Chondrocyte (in vitro differentiated cells): ENCODE data around the gene MFNG. TPM values are rescaled to one million over a fixed set of nuclear protein-coding genes. Genes with fewer than 3 reads are reported as not detected.

Experiments
- DNase-seq: peaks from one replicate; pipeline ENCODE4 v3.0.0; 2021; ENCODE audit warnings: mixed read lengths, low spot score
- H3K27ac Mint-ChIP-seq: one replicate; pipeline ENCODE4 v1.8.0; 2021; ENCODE audit warnings: mild to moderate bottlenecking, moderate library complexity, mixed read lengths; ENCODE audit not compliant: unreplicated experiment
- H3K27me3 Mint-ChIP-seq: 2 replicates; pipeline ENCODE4 v1.8.0; 2021; ENCODE audit warnings: low read depth, mixed read lengths
- H3K36me3 Mint-ChIP-seq: 2 replicates; pipeline ENCODE4 v1.8.0; 2021; ENCODE audit warnings: low read depth, mixed read lengths
- H3K4me1 Mint-ChIP-seq: 2 replicates; pipeline ENCODE4 v1.8.0; 2021; ENCODE audit warnings: low read depth, mild to moderate bottlenecking, mixed read lengths
- H3K4me3 Mint-ChIP-seq: one replicate; pipeline ENCODE4 v1.8.0; 2021; ENCODE audit warnings: mild to moderate bottlenecking, moderate library complexity, mixed read lengths; ENCODE audit not compliant: unreplicated experiment
- H3K9me3 Mint-ChIP-seq: 2 replicates; pipeline ENCODE4 v1.8.0; 2021; ENCODE audit warnings: low read depth, mixed read lengths
- total RNA-seq: library from RNA; stranded (reverse); gene quantifications from 3 replicates; pipeline ENCODE4 v1.2.1, GENCODE V29; 2021
- TF ChIP-seq, protein P1 (sequence below): fragments of 200-600 bp; sonication (generic); IDR thresholded peaks from 2 replicates; pipeline ENCODE4 v1.5.0; 2021; ENCODE audit warnings: antibody characterized with exemption, mild to moderate bottlenecking, moderate library complexity

Gene MFNG
- total RNA-seq, 1 donor from 2014 or later = 1.1 TPM

- H3K36me3 Mint-ChIP-seq = peaks cover 4% of the 10 kb centered on the region
- no peak for DNase-seq
- peaks cover 7% of the 10 kb centered on the region for H3K27me3 Mint-ChIP-seq
- peaks cover 10% of the 10 kb centered on the region for H3K9me3 Mint-ChIP-seq
- no peak overlapping the region for H3K4me3 Mint-ChIP-seq
- H3K4me1 Mint-ChIP-seq = no peaks in the 10 kb centered on the region
- no peak overlapping the region for H3K27ac Mint-ChIP-seq
- TF ChIP-seq, protein P1, sequence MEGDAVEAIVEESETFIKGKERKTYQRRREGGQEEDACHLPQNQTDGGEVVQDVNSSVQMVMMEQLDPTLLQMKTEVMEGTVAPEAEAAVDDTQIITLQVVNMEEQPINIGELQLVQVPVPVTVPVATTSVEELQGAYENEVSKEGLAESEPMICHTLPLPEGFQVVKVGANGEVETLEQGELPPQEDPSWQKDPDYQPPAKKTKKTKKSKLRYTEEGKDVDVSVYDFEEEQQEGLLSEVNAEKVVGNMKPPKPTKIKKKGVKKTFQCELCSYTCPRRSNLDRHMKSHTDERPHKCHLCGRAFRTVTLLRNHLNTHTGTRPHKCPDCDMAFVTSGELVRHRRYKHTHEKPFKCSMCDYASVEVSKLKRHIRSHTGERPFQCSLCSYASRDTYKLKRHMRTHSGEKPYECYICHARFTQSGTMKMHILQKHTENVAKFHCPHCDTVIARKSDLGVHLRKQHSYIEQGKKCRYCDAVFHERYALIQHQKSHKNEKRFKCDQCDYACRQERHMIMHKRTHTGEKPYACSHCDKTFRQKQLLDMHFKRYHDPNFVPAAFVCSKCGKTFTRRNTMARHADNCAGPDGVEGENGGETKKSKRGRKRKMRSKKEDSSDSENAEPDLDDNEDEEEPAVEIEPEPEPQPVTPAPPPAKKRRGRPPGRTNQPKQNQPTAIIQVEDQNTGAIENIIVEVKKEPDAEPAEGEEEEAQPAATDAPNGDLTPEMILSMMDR = no peak
Measured at GRCh38 chr22:37440875-37441274, 45.3 kb downstream of the MFNG start.

DNA sequence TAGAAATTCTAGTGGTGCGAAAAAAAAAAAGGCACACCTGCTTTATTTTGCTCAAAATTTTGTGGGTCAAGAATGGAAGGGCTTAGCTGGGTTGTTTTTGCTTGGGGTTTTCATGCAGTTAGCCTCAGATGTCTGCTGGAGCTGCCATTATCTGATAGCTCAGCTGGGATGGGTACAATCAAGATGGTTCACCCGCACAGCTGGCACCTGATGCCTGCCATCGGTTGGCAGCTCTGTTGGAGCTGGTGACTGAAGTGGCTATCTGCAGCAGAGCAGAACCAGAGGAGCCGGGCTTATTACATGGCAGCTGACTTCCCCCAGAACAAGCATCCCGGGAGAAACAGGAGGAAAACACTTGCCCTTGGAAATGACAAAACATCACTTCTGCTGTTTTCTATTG lies 46.8 kb downstream of the MFNG start:
- peaks cover 5% of the 10 kb centered on the region for H3K27me3 Mint-ChIP-seq
- TF ChIP-seq, protein P1 = no peak
- peaks cover 4% of the 10 kb centered on the region for H3K36me3 Mint-ChIP-seq
- DNase-seq = no peak
- H3K9me3 Mint-ChIP-seq = peaks cover 10% of the 10 kb centered on the region
- H3K4me3 Mint-ChIP-seq = no peak overlapping the region
- no peak overlapping the region for H3K27ac Mint-ChIP-seq
- H3K4me1 Mint-ChIP-seq = peaks cover under 1% of the 10 kb centered on the region

- H3K4me1 Mint-ChIP-seq = peaks cover 22% of the 10 kb centered on the region
- peaks cover 12% of the 10 kb centered on the region for H3K9me3 Mint-ChIP-seq
- H3K27ac Mint-ChIP-seq = no peak overlapping the region
- no peaks in the 10 kb centered on the region for H3K27me3 Mint-ChIP-seq
- TF ChIP-seq, protein P1 = no peak
- H3K4me3 Mint-ChIP-seq = no peak overlapping the region
- DNase-seq = no peak
- H3K36me3 Mint-ChIP-seq = peaks cover 4% of the 10 kb centered on the region
Measured at GRCh38 chr22:37435970-37436603, 50.1 kb downstream of the MFNG start.

DNA sequence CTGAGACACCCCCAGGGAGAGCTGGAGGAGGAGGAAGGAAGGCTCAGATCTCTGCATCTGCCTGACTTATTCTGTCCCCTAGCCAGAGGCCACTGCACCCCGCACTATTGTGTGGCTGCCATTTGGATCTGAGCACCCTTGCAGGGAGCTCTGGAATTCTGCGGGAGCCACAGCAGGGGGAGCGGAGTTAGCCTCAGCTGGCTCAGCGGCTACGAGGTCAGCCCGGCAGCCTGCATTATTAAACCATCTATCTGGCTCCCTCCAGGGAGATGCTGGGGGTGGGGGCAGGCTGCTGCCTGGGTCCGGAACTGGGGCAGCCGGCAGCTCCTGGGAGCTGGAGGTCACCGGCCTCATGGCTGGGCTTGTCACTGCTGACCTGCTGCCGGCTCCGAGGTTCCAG lies 52.4 kb downstream of the MFNG start:
- Mint-ChIP-seq H3K36me3 (peaks cover 4% of the 10 kb centered on the region), H3K4me3 (no peak overlapping the region), H3K27ac (no peak overlapping the region), H3K27me3 (no peaks in the 10 kb centered on the region), H3K9me3 (peaks cover 6% of the 10 kb centered on the region), H3K4me1 (peaks cover 34% of the 10 kb centered on the region)
- TF ChIP-seq, protein P1 = no peak
- DNase-seq = no peak

DNA sequence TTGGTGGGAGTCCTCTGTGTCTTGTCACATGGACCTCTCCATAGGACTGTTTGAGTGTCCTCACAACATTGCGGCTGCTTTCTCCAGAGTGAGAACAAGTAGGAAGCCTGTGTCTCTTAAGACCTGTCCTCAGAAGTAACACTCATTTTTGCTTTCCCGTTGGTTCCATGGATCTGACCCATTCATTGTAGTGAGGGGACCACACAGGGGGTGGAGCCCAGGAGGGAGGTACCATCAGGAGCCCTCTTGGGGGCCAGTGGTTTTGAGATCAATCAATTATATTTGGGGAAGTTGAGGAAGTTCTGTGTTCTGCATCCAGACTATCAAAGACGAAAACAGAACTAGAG lies 53.5 kb downstream of the MFNG start:
- Mint-ChIP-seq H3K36me3 (peaks cover 4% of the 10 kb centered on the region), H3K4me3 (no peak overlapping the region), H3K27me3 (no peaks in the 10 kb centered on the region), H3K4me1 (peaks cover 34% of the 10 kb centered on the region), H3K9me3 (peaks cover 6% of the 10 kb centered on the region), H3K27ac (peak overlapping the region; percentile 92)
- TF ChIP-seq, protein P1 = no peak
- no peak for DNase-seq
